Mononuclear cell (primary cell): ENCODE measurements around the gene HSP90AB1. TPM values are rescaled to one million over a fixed set of nuclear protein-coding genes. Genes with fewer than 3 reads are reported as not detected.

Experiments used
- H3K27me3 ChIP-seq: 2 replicates; pipeline ENCODE4 v1.6.0; 2011; ENCODE audit warnings: low read length, control low read depth; ENCODE audit not compliant: insufficient read depth
- H3K4me1 ChIP-seq: 2 replicates; pipeline ENCODE4 v1.5.1; 2011; ENCODE audit warnings: mild to moderate bottlenecking, low read length, control low read depth; ENCODE audit not compliant: insufficient read depth
- H3K4me3 ChIP-seq: 2 replicates; pipeline ENCODE4 v1.5.1; 2011; ENCODE audit warnings: mild to moderate bottlenecking, low read length, moderate library complexity
- H3K9me3 ChIP-seq: 2 replicates; pipeline ENCODE4 v1.5.1; 2011; ENCODE audit warnings: low read depth, mild to moderate bottlenecking, control low read depth, low read length
- total RNA-seq: library from RNA; depleted of rRNA; stranded (reverse); fragments of >200 nt; gene quantifications from one replicate; pipeline ENCODE4 v1.2.3, GENCODE V29; 2012

The HSP90AB1 gene
- total RNA-seq, 1 donor, result 442 TPM

DNA sequence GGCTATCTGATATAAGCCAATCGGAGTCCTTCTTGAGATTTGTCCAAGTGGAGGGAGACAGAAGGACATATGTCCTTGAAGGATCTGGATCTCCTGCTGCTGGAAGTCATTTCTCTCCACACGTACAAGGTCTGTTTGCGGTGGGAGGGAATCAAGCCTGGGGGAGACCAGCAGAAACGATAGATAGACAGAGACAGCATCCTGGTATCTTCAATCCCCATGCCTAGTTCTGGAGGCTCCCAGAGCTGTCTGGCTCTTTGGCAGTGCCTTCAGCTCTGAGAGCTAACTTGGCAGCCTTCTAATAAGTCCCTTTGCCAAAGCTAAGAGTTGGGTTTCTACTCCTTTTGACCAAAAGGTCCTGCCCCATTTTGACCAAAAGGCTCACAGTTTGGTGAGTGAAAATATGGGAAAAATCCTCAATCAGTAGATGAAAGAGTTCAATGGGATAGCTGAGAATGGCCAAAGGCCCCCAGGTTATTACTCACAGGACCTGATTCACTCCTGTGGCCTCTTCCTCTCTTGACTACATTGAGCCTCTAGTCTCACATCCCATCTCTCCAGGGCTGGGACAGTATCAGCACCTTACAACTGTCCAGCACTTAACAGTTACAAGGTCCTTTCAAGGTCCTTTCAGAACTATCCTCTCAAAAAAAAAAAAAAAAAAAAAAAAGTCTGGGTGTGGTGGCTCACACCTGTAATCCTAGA lies 45.9 kb downstream of the HSP90AB1 start:
- Histone ChIP-seq H3K4me1 (peaks cover 12% of the 10 kb centered on the region), H3K4me3 (no peak overlapping the region), H3K9me3 (no peaks in the 10 kb centered on the region), H3K27me3 (peaks cover 58% of the 10 kb centered on the region)

DNA sequence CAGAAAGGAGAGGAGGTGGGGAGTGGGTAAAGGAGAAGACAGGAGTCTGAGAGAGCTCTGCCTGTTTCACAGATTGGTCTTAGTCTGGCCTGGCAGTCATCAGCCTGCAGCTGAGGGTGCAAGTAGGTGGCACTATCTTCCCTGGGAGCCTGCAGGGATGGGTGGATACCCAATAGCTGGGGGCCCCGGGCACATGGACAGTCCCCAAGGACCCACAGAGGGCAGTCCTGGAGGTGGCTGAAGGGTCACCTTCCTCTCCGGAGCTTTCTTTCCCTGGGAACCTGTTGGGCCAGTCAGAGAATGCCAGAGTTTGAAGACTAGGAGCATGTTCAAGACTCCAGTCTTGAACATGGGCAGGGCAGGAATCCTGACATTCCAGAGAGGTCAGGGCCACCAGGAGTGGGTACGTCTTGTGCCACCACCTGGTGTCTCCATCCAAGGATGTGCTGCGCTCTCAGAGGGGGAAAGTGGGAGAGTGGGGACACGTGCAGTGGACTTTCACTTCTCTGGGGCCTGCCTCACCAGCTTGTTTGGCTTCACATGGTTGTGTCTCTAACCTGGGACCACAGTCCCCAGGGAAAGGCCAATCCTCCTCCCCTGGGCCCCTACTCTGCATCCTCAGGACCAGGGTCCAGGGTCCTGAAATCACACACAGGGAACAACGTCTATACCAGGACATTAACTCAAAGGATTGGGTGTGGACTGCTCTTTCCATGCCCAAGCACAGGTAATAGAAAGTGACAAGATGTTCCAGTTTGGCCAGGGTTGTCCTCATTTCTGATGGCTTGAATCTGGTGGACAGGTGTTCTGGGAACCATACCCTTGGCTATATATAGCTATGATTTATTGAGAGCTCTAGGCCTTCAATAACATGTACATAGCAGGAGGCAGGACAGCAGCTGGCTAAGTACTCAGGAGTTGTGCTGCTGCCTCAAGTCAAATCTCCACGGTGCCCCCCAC lies 48.2 kb downstream of the HSP90AB1 start:
- Histone ChIP-seq H3K4me3 (no peak overlapping the region), H3K4me1 (peaks cover 16% of the 10 kb centered on the region), H3K27me3 (peaks cover 56% of the 10 kb centered on the region), H3K9me3 (no peaks in the 10 kb centered on the region)

DNA sequence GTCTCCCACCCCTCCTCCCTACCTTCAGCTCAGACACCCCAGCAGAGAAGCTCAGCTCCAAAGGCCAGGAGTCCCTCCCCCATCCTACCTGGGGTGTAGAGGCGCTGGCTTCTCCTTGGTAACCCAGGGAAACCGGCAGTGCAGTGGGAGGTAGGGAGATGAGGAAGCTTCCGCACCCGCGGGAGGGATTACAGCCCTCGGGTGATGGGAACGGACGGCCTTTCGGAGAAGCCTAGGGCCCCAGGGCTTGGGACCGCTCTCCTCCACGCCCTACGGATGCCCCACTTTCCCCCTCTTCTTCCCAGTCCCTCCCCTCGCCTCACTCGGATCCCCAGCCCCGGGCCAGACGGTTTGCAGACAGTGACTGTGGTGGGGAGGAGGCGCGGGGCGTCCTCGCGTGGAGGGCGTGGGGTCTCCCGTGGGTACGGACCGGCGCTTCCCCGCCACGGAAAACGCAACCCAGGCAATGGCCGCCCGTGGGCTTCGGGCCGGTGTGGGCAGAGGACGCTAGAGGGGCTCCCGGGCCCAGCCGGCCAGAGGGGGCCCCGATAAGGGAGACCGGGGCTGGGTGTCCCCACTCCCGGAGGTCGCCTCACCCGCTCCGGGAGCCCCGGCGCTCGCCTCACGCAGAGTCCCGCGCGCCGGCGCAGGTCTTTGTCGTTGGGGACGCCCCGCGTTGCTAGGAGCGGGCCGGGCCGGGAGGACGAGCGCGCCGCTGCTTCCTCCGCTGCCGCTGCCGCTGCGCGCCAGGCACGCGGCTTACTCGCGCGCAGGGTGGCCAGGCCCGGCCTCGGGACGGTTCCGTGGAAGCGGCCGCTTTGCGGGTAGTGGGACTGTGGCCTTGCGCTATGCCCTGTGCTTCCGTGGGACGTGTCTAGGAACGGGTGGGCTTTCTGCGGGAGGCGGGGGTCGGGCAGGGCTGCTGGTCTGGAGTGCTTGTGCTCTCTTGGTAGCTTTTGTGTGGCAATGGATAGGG lies 50.5 kb downstream of the HSP90AB1 start:
- Histone ChIP-seq H3K9me3 (no peaks in the 10 kb centered on the region), H3K4me3 (no peak overlapping the region), H3K27me3 (peaks cover 47% of the 10 kb centered on the region), H3K4me1 (peaks cover 16% of the 10 kb centered on the region)

DNA sequence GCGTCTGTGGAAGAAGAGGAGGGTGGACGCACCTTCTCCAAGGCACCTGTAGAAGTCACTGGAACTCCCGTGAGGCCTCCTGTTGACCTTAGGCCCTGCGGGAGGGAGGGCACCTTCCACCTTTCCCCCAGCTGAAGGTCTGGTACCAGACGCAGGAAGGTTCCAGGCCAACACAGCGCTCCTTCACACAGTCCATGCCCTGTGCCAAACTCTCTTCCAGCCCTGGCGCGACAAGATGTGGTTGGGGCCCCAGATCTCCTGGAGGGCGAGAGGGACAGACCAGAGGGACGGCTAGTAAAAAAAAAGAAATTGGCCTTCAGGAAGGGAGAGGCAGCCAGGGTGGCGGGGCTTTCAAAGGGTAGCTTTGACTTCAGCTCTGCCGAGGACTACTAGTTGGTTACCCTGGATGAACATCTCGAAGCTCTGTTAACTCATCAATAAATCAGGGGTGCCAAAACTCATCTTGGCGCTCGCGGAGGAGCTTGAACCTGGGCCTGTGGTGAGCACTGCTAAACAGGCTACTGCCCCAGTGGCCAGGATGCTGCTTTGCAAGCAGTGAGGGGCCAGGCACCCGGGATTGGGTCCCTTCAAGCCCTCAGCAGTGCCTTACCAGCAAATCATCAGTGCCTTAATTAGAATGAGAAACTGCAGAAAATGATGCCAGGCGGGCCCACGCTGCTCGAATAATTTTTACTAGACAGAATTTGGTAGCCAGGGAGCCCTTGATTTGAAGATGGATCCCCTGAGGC lies 51.3 kb downstream of the HSP90AB1 start:
- Histone ChIP-seq H3K4me3 (no peak overlapping the region), H3K27me3 (peaks cover 42% of the 10 kb centered on the region), H3K4me1 (peaks cover 16% of the 10 kb centered on the region), H3K9me3 (no peaks in the 10 kb centered on the region)

DNA sequence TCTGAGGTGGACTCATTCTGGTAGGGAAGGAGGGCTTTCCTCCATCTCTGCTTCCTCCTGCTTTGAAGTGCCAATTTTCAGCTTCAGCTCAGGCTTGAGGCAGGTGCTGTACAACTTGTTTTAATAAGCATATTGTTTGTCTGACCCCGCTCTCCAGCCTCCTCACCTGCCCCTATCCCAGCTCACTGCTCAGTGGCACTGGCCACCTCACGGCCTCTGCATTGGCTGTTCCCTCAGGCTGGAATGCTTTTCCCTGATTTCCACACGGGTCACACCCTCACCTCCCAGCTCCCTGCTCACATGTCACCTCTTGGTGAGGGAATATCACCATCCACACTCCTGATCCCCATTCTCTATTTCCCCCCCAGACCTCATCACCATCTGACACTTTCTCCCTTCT lies 52.0 kb downstream of the HSP90AB1 start:
- peaks cover 38% of the 10 kb centered on the region for H3K27me3 ChIP-seq
- H3K4me1 ChIP-seq, result peaks cover 16% of the 10 kb centered on the region
- H3K9me3 ChIP-seq, result no peaks in the 10 kb centered on the region
- no peak overlapping the region for H3K4me3 ChIP-seq

DNA sequence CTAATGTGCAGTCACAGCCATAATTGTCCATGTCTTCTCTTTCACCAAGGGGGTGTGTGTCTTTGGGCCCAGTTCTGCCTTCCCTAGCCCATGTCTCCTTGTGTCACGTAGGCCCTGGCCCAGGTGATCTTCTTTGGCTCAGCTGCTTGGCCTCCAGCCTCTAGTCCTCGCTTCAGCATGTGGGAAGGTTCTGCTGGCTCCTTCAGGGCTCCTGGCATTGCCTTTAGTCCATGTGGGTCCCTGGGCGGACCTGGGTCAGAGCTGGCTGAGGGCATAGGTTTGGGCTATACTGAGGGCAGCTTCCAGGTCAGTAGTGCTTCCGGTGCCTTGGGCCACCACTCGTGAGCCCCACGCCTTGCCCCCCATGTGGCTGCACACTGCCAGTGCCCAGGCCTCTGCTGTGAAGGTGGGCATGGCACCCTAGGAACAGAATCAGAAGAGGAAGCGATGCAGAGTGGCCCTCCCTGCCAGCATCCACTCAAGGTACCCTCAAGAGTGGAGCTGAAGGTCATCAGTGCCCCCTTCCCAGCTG lies 53.5 kb downstream of the HSP90AB1 start:
- no peaks in the 10 kb centered on the region for H3K9me3 ChIP-seq
- no peak overlapping the region for H3K4me3 ChIP-seq
- H3K4me1 ChIP-seq, result peaks cover 16% of the 10 kb centered on the region
- H3K27me3 ChIP-seq, result peaks cover 31% of the 10 kb centered on the region

DNA sequence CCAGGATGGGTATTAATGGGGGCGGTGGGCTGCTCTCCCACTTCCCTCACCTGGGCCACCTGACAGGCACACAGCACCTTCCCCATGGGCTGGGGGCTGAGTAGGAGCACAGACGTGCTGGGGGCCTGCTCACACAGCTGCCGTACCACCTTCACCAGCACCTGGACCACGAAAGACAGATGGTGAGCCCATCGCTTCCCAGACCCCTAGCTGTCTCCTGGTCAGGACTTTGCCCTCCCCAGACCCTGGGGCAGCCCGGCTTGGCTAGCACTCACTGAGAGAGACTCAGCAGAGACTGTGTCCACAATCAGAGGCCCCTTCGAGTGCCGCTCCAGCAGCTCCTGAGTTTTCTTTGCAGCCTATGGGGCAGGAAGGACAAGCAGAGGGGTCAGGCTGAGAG lies 54.2 kb downstream of the HSP90AB1 start:
- H3K27me3 ChIP-seq, result peaks cover 23% of the 10 kb centered on the region
- H3K9me3 ChIP-seq, result no peaks in the 10 kb centered on the region
- peaks cover 16% of the 10 kb centered on the region for H3K4me1 ChIP-seq
- no peak overlapping the region for H3K4me3 ChIP-seq

DNA sequence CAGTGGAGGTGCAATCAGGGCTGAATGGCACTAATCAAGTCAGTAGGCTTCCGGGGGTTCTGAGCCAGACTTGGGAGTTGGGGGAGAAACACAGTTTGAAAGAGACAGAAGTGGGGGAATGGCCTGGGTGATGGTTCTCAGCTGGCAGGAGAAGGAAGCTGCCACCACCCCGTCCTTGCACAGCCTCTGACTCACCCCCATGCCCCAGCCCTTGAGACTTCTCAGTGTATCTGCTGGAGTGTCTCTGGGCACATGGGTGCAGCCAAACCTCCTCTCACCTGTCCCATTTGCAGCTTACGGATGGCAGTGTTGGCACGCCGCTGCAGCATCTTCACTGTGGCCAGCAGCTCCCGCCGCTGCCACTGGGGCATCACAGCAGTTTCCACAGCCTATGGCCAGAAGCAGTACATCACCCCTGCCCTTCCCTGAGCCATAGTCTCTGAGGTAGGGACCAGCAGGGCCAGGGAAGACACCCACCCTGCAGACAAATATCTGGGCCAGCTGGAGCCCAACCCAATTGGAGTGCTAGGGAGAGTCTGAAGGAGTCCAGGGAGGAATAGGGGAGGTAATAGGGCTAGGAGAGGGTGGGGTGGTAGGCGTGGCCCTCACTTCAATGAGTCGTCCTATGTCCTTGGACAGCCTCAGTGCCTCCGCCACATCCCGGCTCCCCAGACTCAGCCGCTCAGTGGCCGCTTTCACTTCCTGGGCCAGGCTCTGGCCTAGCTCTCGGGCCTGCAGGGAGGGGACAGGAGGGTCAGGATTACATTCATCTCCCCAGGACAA lies 55.1 kb downstream of the HSP90AB1 start:
- Histone ChIP-seq H3K4me1 (peaks cover 12% of the 10 kb centered on the region), H3K4me3 (no peak overlapping the region), H3K9me3 (no peaks in the 10 kb centered on the region), H3K27me3 (peaks cover 15% of the 10 kb centered on the region)

DNA sequence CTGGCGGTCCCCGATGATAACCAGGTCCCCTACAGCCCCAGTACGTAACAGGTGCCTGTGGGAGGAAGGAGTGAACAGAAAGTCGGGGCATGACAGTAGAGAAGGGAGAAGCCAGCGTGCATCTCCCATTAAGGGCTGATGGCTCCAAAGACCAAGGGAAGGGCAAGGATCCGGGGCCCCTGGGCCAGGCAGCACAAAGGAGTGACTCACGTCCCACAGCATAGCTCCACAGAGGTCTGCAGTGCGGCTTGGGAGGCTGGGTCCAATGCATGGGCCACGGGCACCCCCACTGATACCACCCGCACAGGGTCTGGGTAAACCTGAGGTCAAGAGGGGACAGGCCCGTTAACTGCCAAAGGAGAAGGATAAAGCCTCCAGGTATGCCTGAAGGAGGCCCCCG lies 56.0 kb downstream of the HSP90AB1 start:
- peaks cover 6% of the 10 kb centered on the region for H3K27me3 ChIP-seq
- no peak overlapping the region for H3K4me3 ChIP-seq
- H3K4me1 ChIP-seq, result peaks cover 3% of the 10 kb centered on the region
- H3K9me3 ChIP-seq, result no peaks in the 10 kb centered on the region

Other genes with a start within 250 kb of the HSP90AB1 start
- 10.3 TPM for gene MRPL14, start 119.6 kb upstream of the HSP90AB1 start, total RNA-seq
- 8.1 TPM for gene TMEM63B, start 119.5 kb upstream of the HSP90AB1 start, total RNA-seq
- 0.10 TPM for gene CAPN11, start 88.3 kb upstream of the HSP90AB1 start, total RNA-seq
- not detected for gene MYMX, start 30.2 kb upstream of the HSP90AB1 start, total RNA-seq
- 4.4 TPM for gene SLC29A1, start 23.5 kb upstream of the HSP90AB1 start, total RNA-seq
- 8.2 TPM for gene SLC35B2, start 10.4 kb downstream of the HSP90AB1 start, total RNA-seq
- gene NFKBIE, start 18.4 kb downstream of the HSP90AB1 start, total RNA-seq, result 125 TPM
- not detected for gene TMEM151B, start 23.3 kb downstream of the HSP90AB1 start, total RNA-seq
- gene AARS2, start 66.2 kb downstream of the HSP90AB1 start, total RNA-seq, result 4.9 TPM
- gene SPATS1, start 95.5 kb downstream of the HSP90AB1 start, total RNA-seq, result not detected
- 30.5 TPM for gene CDC5L, start 140.6 kb downstream of the HSP90AB1 start, total RNA-seq